ENCODE results near the gene ISLR2.

DNA sequence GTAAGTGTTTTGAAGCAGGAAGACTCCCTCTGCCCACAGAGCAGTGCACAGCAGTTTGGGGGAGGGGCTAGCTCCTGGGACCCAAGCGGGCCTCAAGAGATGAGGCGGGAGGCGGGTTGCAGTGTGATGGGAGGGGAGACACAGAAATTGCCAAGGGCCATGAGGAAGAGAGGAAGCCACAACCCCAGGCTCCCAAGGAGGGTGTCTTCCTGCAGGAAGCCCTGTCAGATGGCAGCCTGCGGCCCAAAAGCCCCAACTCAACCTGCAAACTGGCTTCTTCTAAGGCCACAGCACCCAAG is 7.3 kb upstream of the ISLR2 start:
- TF ChIP-seq, protein P1, sequence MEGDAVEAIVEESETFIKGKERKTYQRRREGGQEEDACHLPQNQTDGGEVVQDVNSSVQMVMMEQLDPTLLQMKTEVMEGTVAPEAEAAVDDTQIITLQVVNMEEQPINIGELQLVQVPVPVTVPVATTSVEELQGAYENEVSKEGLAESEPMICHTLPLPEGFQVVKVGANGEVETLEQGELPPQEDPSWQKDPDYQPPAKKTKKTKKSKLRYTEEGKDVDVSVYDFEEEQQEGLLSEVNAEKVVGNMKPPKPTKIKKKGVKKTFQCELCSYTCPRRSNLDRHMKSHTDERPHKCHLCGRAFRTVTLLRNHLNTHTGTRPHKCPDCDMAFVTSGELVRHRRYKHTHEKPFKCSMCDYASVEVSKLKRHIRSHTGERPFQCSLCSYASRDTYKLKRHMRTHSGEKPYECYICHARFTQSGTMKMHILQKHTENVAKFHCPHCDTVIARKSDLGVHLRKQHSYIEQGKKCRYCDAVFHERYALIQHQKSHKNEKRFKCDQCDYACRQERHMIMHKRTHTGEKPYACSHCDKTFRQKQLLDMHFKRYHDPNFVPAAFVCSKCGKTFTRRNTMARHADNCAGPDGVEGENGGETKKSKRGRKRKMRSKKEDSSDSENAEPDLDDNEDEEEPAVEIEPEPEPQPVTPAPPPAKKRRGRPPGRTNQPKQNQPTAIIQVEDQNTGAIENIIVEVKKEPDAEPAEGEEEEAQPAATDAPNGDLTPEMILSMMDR (IDR thresholded peaks at IDR 0.05) = no peak
- TF ChIP-seq CREB1 (CRISPR knock-in tag; IDR thresholded peaks at IDR 0.05) (no peak), ESRRA (CRISPR knock-in tag; IDR thresholded peaks at IDR 0.05; ENCODE audit: borderline replicate concordance) (no peak), NFE2L1 (CRISPR knock-in tag; IDR thresholded peaks at IDR 0.05) (no peak), NR2C2 (CRISPR knock-in tag; IDR thresholded peaks at IDR 0.05) (no peak), ZNF121 (CRISPR knock-in tag; IDR thresholded peaks at IDR 0.05) (no peak), SP1 (CRISPR knock-in tag; conservative IDR thresholded peaks at IDR 0.05) (no peak)
- TF ChIP-seq, protein P2, sequence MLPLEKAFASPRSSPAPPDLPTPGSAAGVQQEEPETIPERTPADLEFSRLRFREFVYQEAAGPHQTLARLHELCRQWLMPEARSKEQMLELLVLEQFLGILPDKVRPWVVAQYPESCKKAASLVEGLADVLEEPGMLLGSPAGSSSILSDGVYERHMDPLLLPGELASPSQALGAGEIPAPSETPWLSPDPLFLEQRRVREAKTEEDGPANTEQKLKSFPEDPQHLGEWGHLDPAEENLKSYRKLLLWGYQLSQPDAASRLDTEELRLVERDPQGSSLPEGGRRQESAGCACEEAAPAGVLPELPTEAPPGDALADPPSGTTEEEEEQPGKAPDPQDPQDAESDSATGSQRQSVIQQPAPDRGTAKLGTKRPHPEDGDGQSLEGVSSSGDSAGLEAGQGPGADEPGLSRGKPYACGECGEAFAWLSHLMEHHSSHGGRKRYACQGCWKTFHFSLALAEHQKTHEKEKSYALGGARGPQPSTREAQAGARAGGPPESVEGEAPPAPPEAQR (CRISPR knock-in tag; IDR thresholded peaks at IDR 0.05) = no peak
- TF ChIP-seq, protein P3, sequence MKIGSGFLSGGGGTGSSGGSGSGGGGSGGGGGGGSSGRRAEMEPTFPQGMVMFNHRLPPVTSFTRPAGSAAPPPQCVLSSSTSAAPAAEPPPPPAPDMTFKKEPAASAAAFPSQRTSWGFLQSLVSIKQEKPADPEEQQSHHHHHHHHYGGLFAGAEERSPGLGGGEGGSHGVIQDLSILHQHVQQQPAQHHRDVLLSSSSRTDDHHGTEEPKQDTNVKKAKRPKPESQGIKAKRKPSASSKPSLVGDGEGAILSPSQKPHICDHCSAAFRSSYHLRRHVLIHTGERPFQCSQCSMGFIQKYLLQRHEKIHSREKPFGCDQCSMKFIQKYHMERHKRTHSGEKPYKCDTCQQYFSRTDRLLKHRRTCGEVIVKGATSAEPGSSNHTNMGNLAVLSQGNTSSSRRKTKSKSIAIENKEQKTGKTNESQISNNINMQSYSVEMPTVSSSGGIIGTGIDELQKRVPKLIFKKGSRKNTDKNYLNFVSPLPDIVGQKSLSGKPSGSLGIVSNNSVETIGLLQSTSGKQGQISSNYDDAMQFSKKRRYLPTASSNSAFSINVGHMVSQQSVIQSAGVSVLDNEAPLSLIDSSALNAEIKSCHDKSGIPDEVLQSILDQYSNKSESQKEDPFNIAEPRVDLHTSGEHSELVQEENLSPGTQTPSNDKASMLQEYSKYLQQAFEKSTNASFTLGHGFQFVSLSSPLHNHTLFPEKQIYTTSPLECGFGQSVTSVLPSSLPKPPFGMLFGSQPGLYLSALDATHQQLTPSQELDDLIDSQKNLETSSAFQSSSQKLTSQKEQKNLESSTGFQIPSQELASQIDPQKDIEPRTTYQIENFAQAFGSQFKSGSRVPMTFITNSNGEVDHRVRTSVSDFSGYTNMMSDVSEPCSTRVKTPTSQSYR (CRISPR knock-in tag; IDR thresholded peaks at IDR 0.05) = peak; percentile 72
- TF ChIP-seq, protein P4, sequence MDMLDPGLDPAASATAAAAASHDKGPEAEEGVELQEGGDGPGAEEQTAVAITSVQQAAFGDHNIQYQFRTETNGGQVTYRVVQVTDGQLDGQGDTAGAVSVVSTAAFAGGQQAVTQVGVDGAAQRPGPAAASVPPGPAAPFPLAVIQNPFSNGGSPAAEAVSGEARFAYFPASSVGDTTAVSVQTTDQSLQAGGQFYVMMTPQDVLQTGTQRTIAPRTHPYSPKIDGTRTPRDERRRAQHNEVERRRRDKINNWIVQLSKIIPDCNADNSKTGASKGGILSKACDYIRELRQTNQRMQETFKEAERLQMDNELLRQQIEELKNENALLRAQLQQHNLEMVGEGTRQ (CRISPR knock-in tag; IDR thresholded peaks at IDR 0.05) = no peak
- TF ChIP-seq, protein P5, sequence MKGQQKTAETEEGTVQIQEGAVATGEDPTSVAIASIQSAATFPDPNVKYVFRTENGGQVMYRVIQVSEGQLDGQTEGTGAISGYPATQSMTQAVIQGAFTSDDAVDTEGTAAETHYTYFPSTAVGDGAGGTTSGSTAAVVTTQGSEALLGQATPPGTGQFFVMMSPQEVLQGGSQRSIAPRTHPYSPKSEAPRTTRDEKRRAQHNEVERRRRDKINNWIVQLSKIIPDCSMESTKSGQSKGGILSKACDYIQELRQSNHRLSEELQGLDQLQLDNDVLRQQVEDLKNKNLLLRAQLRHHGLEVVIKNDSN (CRISPR knock-in tag; IDR thresholded peaks at IDR 0.05) = no peak

All from WTC11 (cell line).